Liver (tissue), 10 donors: ENCODE data around the gene LILRA6. TPM values are rescaled to one million over a fixed set of nuclear protein-coding genes. Genes with fewer than 3 reads are reported as not detected.

Experiments used
- DNase-seq: peaks from one replicate; pipeline ENCODE4 v3.0.0-alpha.2; 2017; ENCODE audit warnings: low spot score
- H3K27ac ChIP-seq, 2 donors: one replicate each; pipeline ENCODE4 v1.7.0; 2013; ENCODE audit warnings: inconsistent platforms in 2 of 2, low read length in 2 of 2, control low read depth in 1 of 2, low read depth in 1 of 2, mild to moderate bottlenecking in 1 of 2
- H3K27me3 ChIP-seq, 4 donors: one replicate each; pipeline versions ENCODE4 v1.6.1 to v1.7.0; 2013; ENCODE audit warnings: low read length in 3 of 4, inconsistent platforms in 1 of 4, mild to moderate bottlenecking in 1 of 4, moderate library complexity in 1 of 4; ENCODE audit not compliant: control insufficient read depth in 4 of 4, insufficient read depth in 4 of 4
- H3K36me3 ChIP-seq, 4 donors: one replicate each; pipeline versions ENCODE4 v1.6.1 to v1.7.0; 2013; ENCODE audit warnings: low read length in 3 of 4, mild to moderate bottlenecking in 3 of 4, low read depth in 1 of 4, moderate library complexity in 1 of 4; ENCODE audit not compliant: control insufficient read depth in 4 of 4, insufficient read depth in 3 of 4
- H3K4me1 ChIP-seq, 4 donors: one replicate each; pipeline versions ENCODE4 v1.6.1 to v1.7.0; 2013; ENCODE audit warnings: low read length in 3 of 4, mild to moderate bottlenecking in 3 of 4, moderate library complexity in 1 of 4; ENCODE audit not compliant: control insufficient read depth in 4 of 4, insufficient read depth in 4 of 4
- H3K4me3 ChIP-seq, 3 donors: one replicate each; pipeline versions ENCODE4 v1.6.1 to v1.7.0; 2013; ENCODE audit warnings: low read length in 3 of 3, control low read depth in 1 of 3, low read depth in 1 of 3, mild to moderate bottlenecking in 1 of 3
- H3K9ac ChIP-seq, 2 donors: one replicate each; pipeline ENCODE4 v1.7.0; 2013; ENCODE audit warnings: low read length in 2 of 2, mild to moderate bottlenecking in 2 of 2, moderate library complexity in 2 of 2, control low read depth in 1 of 2, low read depth in 1 of 2
- H3K9me3 ChIP-seq, 4 donors: one replicate each; pipeline versions ENCODE4 v1.6.1 to v1.7.0; 2013; ENCODE audit warnings: low read length in 3 of 4; ENCODE audit not compliant: control insufficient read depth in 4 of 4
- ATF3 ChIP-seq: IDR thresholded peaks from 2 replicates; pipeline ENCODE4 v1.6.1; 2016; ENCODE audit warnings: antibody characterized with exemption
- EGR1 ChIP-seq, 2 donors: IDR thresholded peaks; 2 replicates each; pipeline ENCODE4 v1.6.1; 2016 to 2018; ENCODE audit warnings: antibody characterized with exemption in 2 of 2, low read depth in 2 of 2
- FOXA1 ChIP-seq: IDR thresholded peaks from 2 replicates; pipeline ENCODE4 v1.6.1; 2016; ENCODE audit warnings: antibody characterized with exemption
- FOXA2 ChIP-seq: IDR thresholded peaks from 2 replicates; pipeline ENCODE4 v1.6.1; 2016; ENCODE audit warnings: antibody characterized with exemption
- GABPA ChIP-seq, 2 donors: IDR thresholded peaks in 1 of 2; conservative IDR thresholded peaks in 1 of 2; 2 replicates each; pipeline ENCODE4 v1.6.1; 2016; ENCODE audit warnings: antibody characterized with exemption in 2 of 2, mild to moderate bottlenecking in 1 of 2, moderate library complexity in 1 of 2
- HNF4A ChIP-seq, 2 donors: conservative IDR thresholded peaks; 2 replicates each; pipeline ENCODE4 v1.6.1; 2016; ENCODE audit warnings: antibody characterized with exemption in 2 of 2, mild to moderate bottlenecking in 2 of 2
- HNF4G ChIP-seq: IDR thresholded peaks from 2 replicates; pipeline ENCODE4 v1.6.1; 2016; ENCODE audit warnings: antibody characterized with exemption
- JUND ChIP-seq, 2 donors: IDR thresholded peaks; 2 replicates each; pipeline ENCODE4 v1.6.1; 2016; ENCODE audit warnings: antibody characterized with exemption in 2 of 2
- MAX ChIP-seq: IDR thresholded peaks from 2 replicates; pipeline ENCODE4 v1.6.1; 2016; ENCODE audit warnings: antibody characterized with exemption
- NR2F2 ChIP-seq: IDR thresholded peaks from 2 replicates; pipeline ENCODE4 v1.6.1; 2016; ENCODE audit warnings: antibody characterized with exemption
- RAD21 ChIP-seq, 2 donors: IDR thresholded peaks; 2 replicates each; pipeline ENCODE4 v1.6.1; 2016; ENCODE audit warnings: antibody characterized with exemption in 2 of 2, mild to moderate bottlenecking in 2 of 2
- REST ChIP-seq: IDR thresholded peaks from 2 replicates; pipeline ENCODE4 v1.6.1; 2016; ENCODE audit warnings: antibody characterized with exemption, mild to moderate bottlenecking
- RXRA ChIP-seq, 2 donors: IDR thresholded peaks; 2 replicates each; pipeline ENCODE4 v1.6.1; 2017 to 2018; ENCODE audit warnings: antibody characterized with exemption in 2 of 2, mild to moderate bottlenecking in 1 of 2
- SP1 ChIP-seq: IDR thresholded peaks from 2 replicates; pipeline ENCODE4 v1.6.1; 2018; ENCODE audit warnings: antibody characterized with exemption, mild to moderate bottlenecking
- TAF1 ChIP-seq: conservative IDR thresholded peaks from 2 replicates; pipeline ENCODE4 v1.6.1; 2016; ENCODE audit warnings: antibody characterized with exemption, mild to moderate bottlenecking
- YY1 ChIP-seq: IDR thresholded peaks from 2 replicates; pipeline ENCODE4 v1.6.1; 2016; ENCODE audit warnings: antibody characterized with exemption, mild to moderate bottlenecking
- WGBS: extraction: QIAGEN DNeasy Blood & Tissue Kit; methylation state at CpG from one replicate; pipeline ENCODE4 v1.1.7; 2013; 5-methylcytosine and 5-hydroxymethylcytosine counted together
- polyA plus RNA-seq, 2 donors: library from polyadenylated mRNA; stranded (reverse) in 1 of 2; unstranded in 1 of 2; fragments of 200-250 nt in 1 of 2; fragments of >200 nt in 1 of 2; fragmentation: Nextera tagmentation in 1 of 2; extraction: Ambion mirVana in 1 of 2; gene quantifications; one replicate each; pipeline versions ENCODE4 v1.2.1 to v1.2.3, GENCODE V29; 2013 to 2015
- small RNA-seq: library from RNA; depleted of rRNA; stranded (forward); fragments of <200 nt; gene quantifications from one replicate; pipeline ENCODE3, GENCODE V24; 2014
- total RNA-seq, 2 donors: library from RNA; depleted of rRNA; stranded (reverse); fragments of >200 nt; gene quantifications; one replicate each; pipeline ENCODE4 v1.2.3, GENCODE V29; 2014
- TF ChIP-seq, protein P1 (sequence below): fragments of 150-350 bp; IDR thresholded peaks from 2 replicates; pipeline ENCODE4 v1.5.1; 2017; ENCODE audit warnings: improper control_type of control experiment, low read depth, low read length; ENCODE audit not compliant: missing input control
- TF ChIP-seq, protein P2 (sequence below): IDR thresholded peaks from 2 replicates; pipeline ENCODE4 v1.6.1; 2016; ENCODE audit warnings: antibody characterized with exemption
- donor health status: healthy.
- donor health status: healthy.
- donor health status: healthy.
- donor health status: healthy.
- donor health status: healthy.

The LILRA6 gene
- total and polyA plus RNA-seq, 4 donors = 1.0 to 2.8 (median 1.7) TPM

- Histone ChIP-seq H3K4me3 (no peak overlapping the region), H3K27ac (no peak overlapping the region), H3K9ac (no peak overlapping the region), H3K36me3 (peaks cover 0 to 6% (median 0%) of the 10 kb centered on the region in 4 donors), H3K9me3 (no peaks in the 10 kb centered on the region), H3K4me1 (peaks cover 5 to 17% (median 10%) of the 10 kb centered on the region in 4 donors), H3K27me3 (no peaks in the 10 kb centered on the region)
- TF ChIP-seq NR2F2 = no peak
- no peak for TF ChIP-seq ATF3
- TF ChIP-seq RXRA (IDR thresholded peaks at IDR 0.05) = no peak
- TF ChIP-seq EGR1 (IDR thresholded peaks at IDR 0.05; ENCODE audit: low read depth in 2 of 2) = no peak
- no peak for TF ChIP-seq YY1
- no peak for TF ChIP-seq RAD21 (IDR thresholded peaks at IDR 0.05)
- no peak for TF ChIP-seq MAX
- no peak for TF ChIP-seq JUND (IDR thresholded peaks at IDR 0.05)
- TF ChIP-seq, protein P1, sequence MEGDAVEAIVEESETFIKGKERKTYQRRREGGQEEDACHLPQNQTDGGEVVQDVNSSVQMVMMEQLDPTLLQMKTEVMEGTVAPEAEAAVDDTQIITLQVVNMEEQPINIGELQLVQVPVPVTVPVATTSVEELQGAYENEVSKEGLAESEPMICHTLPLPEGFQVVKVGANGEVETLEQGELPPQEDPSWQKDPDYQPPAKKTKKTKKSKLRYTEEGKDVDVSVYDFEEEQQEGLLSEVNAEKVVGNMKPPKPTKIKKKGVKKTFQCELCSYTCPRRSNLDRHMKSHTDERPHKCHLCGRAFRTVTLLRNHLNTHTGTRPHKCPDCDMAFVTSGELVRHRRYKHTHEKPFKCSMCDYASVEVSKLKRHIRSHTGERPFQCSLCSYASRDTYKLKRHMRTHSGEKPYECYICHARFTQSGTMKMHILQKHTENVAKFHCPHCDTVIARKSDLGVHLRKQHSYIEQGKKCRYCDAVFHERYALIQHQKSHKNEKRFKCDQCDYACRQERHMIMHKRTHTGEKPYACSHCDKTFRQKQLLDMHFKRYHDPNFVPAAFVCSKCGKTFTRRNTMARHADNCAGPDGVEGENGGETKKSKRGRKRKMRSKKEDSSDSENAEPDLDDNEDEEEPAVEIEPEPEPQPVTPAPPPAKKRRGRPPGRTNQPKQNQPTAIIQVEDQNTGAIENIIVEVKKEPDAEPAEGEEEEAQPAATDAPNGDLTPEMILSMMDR = no peak
- no peak for TF ChIP-seq REST
- TF ChIP-seq FOXA2 = no peak
- TF ChIP-seq, protein P2, sequence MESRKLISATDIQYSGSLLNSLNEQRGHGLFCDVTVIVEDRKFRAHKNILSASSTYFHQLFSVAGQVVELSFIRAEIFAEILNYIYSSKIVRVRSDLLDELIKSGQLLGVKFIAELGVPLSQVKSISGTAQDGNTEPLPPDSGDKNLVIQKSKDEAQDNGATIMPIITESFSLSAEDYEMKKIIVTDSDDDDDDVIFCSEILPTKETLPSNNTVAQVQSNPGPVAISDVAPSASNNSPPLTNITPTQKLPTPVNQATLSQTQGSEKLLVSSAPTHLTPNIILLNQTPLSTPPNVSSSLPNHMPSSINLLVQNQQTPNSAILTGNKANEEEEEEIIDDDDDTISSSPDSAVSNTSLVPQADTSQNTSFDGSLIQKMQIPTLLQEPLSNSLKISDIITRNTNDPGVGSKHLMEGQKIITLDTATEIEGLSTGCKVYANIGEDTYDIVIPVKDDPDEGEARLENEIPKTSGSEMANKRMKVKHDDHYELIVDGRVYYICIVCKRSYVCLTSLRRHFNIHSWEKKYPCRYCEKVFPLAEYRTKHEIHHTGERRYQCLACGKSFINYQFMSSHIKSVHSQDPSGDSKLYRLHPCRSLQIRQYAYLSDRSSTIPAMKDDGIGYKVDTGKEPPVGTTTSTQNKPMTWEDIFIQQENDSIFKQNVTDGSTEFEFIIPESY = no peak
- no peak for TF ChIP-seq TAF1
- TF ChIP-seq HNF4A (conservative IDR thresholded peaks at IDR 0.05) = no peak
- TF ChIP-seq HNF4G = no peak
- TF ChIP-seq SP1 = no peak
- TF ChIP-seq GABPA (IDR thresholded peaks at IDR 0.05 in 1 of 2, conservative IDR thresholded peaks at IDR 0.05 in 1 of 2) = no peak
- no peak for TF ChIP-seq FOXA1
- WGBS = 90% methylated on average over 11 of the region's 11 CpGs
- no peak for DNase-seq
Measured at GRCh38 chr19:54186934-54187381, 55.6 kb downstream of the LILRA6 start.

Small RNA genes lying within 50 kb of the gene (small RNA-seq; reads per million reads assigned to genes)
- not detected for gene MIR4752
- gene RNU6-1307P = not detected

Other genes with a start within 250 kb of the LILRA6 start
- 1 to 10 TPM in 1 of 2 donors, not detected in 1; 1.3 TPM for gene VSTM1, start 178.9 kb downstream of the LILRA6 start, total RNA-seq
- gene VSTM1, start 178.9 kb downstream of the LILRA6 start, polyA plus RNA-seq = under 1 TPM in 1 of 2 donors, not detected in 1; 0.07 TPM
- not detected for gene TARM1, start 161.4 kb downstream of the LILRA6 start, total RNA-seq
- not detected for gene TARM1, start 161.4 kb downstream of the LILRA6 start, polyA plus RNA-seq
- gene OSCAR, start 142.0 kb downstream of the LILRA6 start, total RNA-seq = 1 to 10 TPM in 1 of 2 donors, under 1 TPM in 1; 0.65 to 1.0 TPM
- gene OSCAR, start 142.0 kb downstream of the LILRA6 start, polyA plus RNA-seq = 1 to 10 TPM in 1 of 2 donors, under 1 TPM in 1; 0.60 to 2.0 TPM
- 10 to 100 TPM in 1 of 2 donors, 1 to 10 TPM in 1; 5.9 to 10.6 TPM for gene NDUFA3, start 139.9 kb downstream of the LILRA6 start, total RNA-seq
- 100 to 1,000 TPM; 126 to 343 TPM for gene NDUFA3, start 139.9 kb downstream of the LILRA6 start, polyA plus RNA-seq
- gene TFPT, start 127.1 kb downstream of the LILRA6 start, total RNA-seq = 1 to 10 TPM; 2.4 to 4.9 TPM
- gene TFPT, start 127.1 kb downstream of the LILRA6 start, polyA plus RNA-seq = 1 to 10 TPM; 3.5 to 5.6 TPM
- 10 to 100 TPM; 23.8 to 33.0 TPM for gene PRPF31, start 127.0 kb downstream of the LILRA6 start, total RNA-seq
- 10 to 100 TPM; 25.8 to 31.7 TPM for gene PRPF31, start 127.0 kb downstream of the LILRA6 start, polyA plus RNA-seq
- gene CNOT3, start 105.0 kb downstream of the LILRA6 start, total RNA-seq = 10 to 100 TPM in 1 of 2 donors, 1 to 10 TPM in 1; 6.3 to 13.0 TPM
- gene CNOT3, start 105.0 kb downstream of the LILRA6 start, polyA plus RNA-seq = 10 to 100 TPM in 1 of 2 donors, 1 to 10 TPM in 1; 3.7 to 11.9 TPM
- gene LENG1, start 83.1 kb downstream of the LILRA6 start, total RNA-seq = 1 to 10 TPM; 2.6 to 3.0 TPM
- 1 to 10 TPM; 2.8 to 4.4 TPM for gene LENG1, start 83.1 kb downstream of the LILRA6 start, polyA plus RNA-seq
- gene TMC4, start 69.6 kb downstream of the LILRA6 start, total RNA-seq = 1 to 10 TPM in 1 of 2 donors, under 1 TPM in 1; 0.23 to 1.8 TPM
- 1 to 10 TPM in 1 of 2 donors, under 1 TPM in 1; 0.92 to 2.4 TPM for gene TMC4, start 69.6 kb downstream of the LILRA6 start, polyA plus RNA-seq
- 10 to 100 TPM; 10.3 to 10.6 TPM for gene MBOAT7, start 53.2 kb downstream of the LILRA6 start, total RNA-seq
- gene MBOAT7, start 53.2 kb downstream of the LILRA6 start, polyA plus RNA-seq = 10 to 100 TPM; 19.3 to 31.5 TPM
- gene TSEN34, start 51.5 kb downstream of the LILRA6 start, total RNA-seq = 10 to 100 TPM; 21.8 to 37.9 TPM
- gene TSEN34, start 51.5 kb downstream of the LILRA6 start, polyA plus RNA-seq = 10 to 100 TPM; 15.5 to 27.4 TPM
- gene RPS9, start 41.9 kb downstream of the LILRA6 start, total RNA-seq = 1,000 to 10,000 TPM in 1 of 2 donors, 100 to 1,000 TPM in 1; 745 to 1,462 TPM
- 1,000 to 10,000 TPM in 1 of 2 donors, 100 to 1,000 TPM in 1; 290 to 1,080 TPM for gene RPS9, start 41.9 kb downstream of the LILRA6 start, polyA plus RNA-seq
- gene LILRB3, start 19.8 kb downstream of the LILRA6 start, total RNA-seq = 10 to 100 TPM in 1 of 2 donors, 1 to 10 TPM in 1; 2.5 to 10.5 TPM
- 1 to 10 TPM; 2.2 to 4.2 TPM for gene LILRB3, start 19.8 kb downstream of the LILRA6 start, polyA plus RNA-seq
- 1 to 10 TPM; 5.4 to 7.1 TPM for gene LILRB5, start 14.5 kb upstream of the LILRA6 start, total RNA-seq
- gene LILRB5, start 14.5 kb upstream of the LILRA6 start, polyA plus RNA-seq = 10 to 100 TPM in 1 of 2 donors, 1 to 10 TPM in 1; 5.1 to 10.8 TPM
- gene LILRB2, start 38.3 kb upstream of the LILRA6 start, total RNA-seq = 1 to 10 TPM; 4.6 to 5.7 TPM
- 1 to 10 TPM; 2.2 to 6.1 TPM for gene LILRB2, start 38.3 kb upstream of the LILRA6 start, polyA plus RNA-seq
- 1 to 10 TPM; 6.4 to 8.7 TPM for gene LILRA5, start 70.4 kb upstream of the LILRA6 start, total RNA-seq
- gene LILRA5, start 70.4 kb upstream of the LILRA6 start, polyA plus RNA-seq = 1 to 10 TPM in 1 of 2 donors, under 1 TPM in 1; 0.58 to 2.8 TPM
- gene LILRA4, start 96.4 kb upstream of the LILRA6 start, total RNA-seq = under 1 TPM; 0.08 to 0.23 TPM
- gene LILRA4, start 96.4 kb upstream of the LILRA6 start, polyA plus RNA-seq = under 1 TPM; 0.06 to 0.33 TPM
- 10 to 100 TPM in 1 of 2 donors, 1 to 10 TPM in 1; 4.5 to 16.3 TPM for gene LAIR1, start 122.1 kb upstream of the LILRA6 start, total RNA-seq
- gene LAIR1, start 122.1 kb upstream of the LILRA6 start, polyA plus RNA-seq = 1 to 10 TPM; 1.2 to 5.1 TPM
- gene TTYH1, start 172.7 kb upstream of the LILRA6 start, total RNA-seq = 1 to 10 TPM in 1 of 2 donors, under 1 TPM in 1; 0.42 to 1.1 TPM
- under 1 TPM; 0.28 to 0.79 TPM for gene TTYH1, start 172.7 kb upstream of the LILRA6 start, polyA plus RNA-seq
- gene LENG8, start 206.4 kb upstream of the LILRA6 start, total RNA-seq = 10 to 100 TPM; 16.0 to 46.7 TPM
- 10 to 100 TPM in 1 of 2 donors, 1 to 10 TPM in 1; 6.9 to 21.4 TPM for gene LENG8, start 206.4 kb upstream of the LILRA6 start, polyA plus RNA-seq
- 1 to 10 TPM; 1.3 to 6.9 TPM for gene LENG9, start 221.0 kb upstream of the LILRA6 start, total RNA-seq
- 1 to 10 TPM in 1 of 2 donors, under 1 TPM in 1; 0.19 to 2.6 TPM for gene LENG9, start 221.0 kb upstream of the LILRA6 start, polyA plus RNA-seq
- gene CDC42EP5, start 230.5 kb upstream of the LILRA6 start, total RNA-seq = under 1 TPM; 0.28 to 0.84 TPM
- gene CDC42EP5, start 230.5 kb upstream of the LILRA6 start, polyA plus RNA-seq = 1 to 10 TPM in 1 of 2 donors, not detected in 1; 2.2 TPM